Measurements from ENCODE around the gene SCN2A.

GRCh38 chr2:165238295-165238694 is 919 bp upstream of the SCN2A start:
- TF ChIP-seq, protein P1, sequence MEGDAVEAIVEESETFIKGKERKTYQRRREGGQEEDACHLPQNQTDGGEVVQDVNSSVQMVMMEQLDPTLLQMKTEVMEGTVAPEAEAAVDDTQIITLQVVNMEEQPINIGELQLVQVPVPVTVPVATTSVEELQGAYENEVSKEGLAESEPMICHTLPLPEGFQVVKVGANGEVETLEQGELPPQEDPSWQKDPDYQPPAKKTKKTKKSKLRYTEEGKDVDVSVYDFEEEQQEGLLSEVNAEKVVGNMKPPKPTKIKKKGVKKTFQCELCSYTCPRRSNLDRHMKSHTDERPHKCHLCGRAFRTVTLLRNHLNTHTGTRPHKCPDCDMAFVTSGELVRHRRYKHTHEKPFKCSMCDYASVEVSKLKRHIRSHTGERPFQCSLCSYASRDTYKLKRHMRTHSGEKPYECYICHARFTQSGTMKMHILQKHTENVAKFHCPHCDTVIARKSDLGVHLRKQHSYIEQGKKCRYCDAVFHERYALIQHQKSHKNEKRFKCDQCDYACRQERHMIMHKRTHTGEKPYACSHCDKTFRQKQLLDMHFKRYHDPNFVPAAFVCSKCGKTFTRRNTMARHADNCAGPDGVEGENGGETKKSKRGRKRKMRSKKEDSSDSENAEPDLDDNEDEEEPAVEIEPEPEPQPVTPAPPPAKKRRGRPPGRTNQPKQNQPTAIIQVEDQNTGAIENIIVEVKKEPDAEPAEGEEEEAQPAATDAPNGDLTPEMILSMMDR (IDR thresholded peaks at IDR 0.05), result no peak
- TF ChIP-seq POLR2A (IDR thresholded peaks at IDR 0.05), result no peak

Data from testis (tissue), 2 donors.